Frontal cortex (tissue), 4 donors: Measurements from ENCODE around the gene CPB2. TPM values are rescaled to one million over a fixed set of nuclear protein-coding genes. Genes with fewer than 3 reads are reported as not detected.

Experiments
- DNase-seq, 2 donors: peaks; one replicate each; pipeline ENCODE4 v3.0.0; 2012; ENCODE audit warnings: low spot score in 2 of 2
- FAIRE-seq: peaks from 2 replicates; lab custom pipeline; 2012; peaks lifted over from hg19 to GRCh38; lab: Jason Lieb, UNC
- total RNA-seq: library from RNA; depleted of rRNA; stranded (reverse); fragments of >200 nt; gene quantifications from one replicate; pipeline ENCODE4 v1.2.3, GENCODE V29; 2014
- donor health status: control.
- donor health status: control.
- donor health status: control.

CPB2 gene
- total RNA-seq, 1 donor from 2014 or later = not detected

GRCh38 chr13:46129124-46129523 is 24.3 kb upstream of the CPB2 start:
- no peak for DNase-seq

GRCh38 chr13:46127358-46128023 is 22.7 kb upstream of the CPB2 start:
- DNase-seq = no peak
- no peak for FAIRE-seq

More at GRCh38 chr13:46129124-46129523, 24.3 kb upstream of the CPB2 start:
- no peak for FAIRE-seq

GRCh38 chr13:46126552-46127357 is 21.9 kb upstream of the CPB2 start:
- FAIRE-seq = peak; percentile 55
- peak in 1 of 2 donors; percentile 65 for DNase-seq

GRCh38 chr13:46126056-46126455 is 21.2 kb upstream of the CPB2 start:
- FAIRE-seq = no peak
- no peak for DNase-seq

- FAIRE-seq = no peak
- DNase-seq = no peak
Observed at GRCh38 chr13:46124967-46125933, 20.4 kb upstream of the CPB2 start.

- DNase-seq (no peak), FAIRE-seq (no peak)
Observed at GRCh38 chr13:46124531-46124966, 19.7 kb upstream of the CPB2 start.

- FAIRE-seq = no peak
- no peak for DNase-seq
Observed at GRCh38 chr13:46122304-46122703, 17.5 kb upstream of the CPB2 start.

GRCh38 chr13:46121597-46122163 is 16.8 kb upstream of the CPB2 start:
- no peak for FAIRE-seq
- DNase-seq = no peak

- FAIRE-seq = no peak
- no peak for DNase-seq
Observed at GRCh38 chr13:46121033-46121432, 16.2 kb upstream of the CPB2 start.

- FAIRE-seq (no peak), DNase-seq (no peak)
Observed at GRCh38 chr13:46119883-46120614, 15.2 kb upstream of the CPB2 start.

- FAIRE-seq (peak; percentile 50), DNase-seq (no peak)
Observed at GRCh38 chr13:46116653-46117502, 12.0 kb upstream of the CPB2 start.

GRCh38 chr13:46114613-46115012 is 9.8 kb upstream of the CPB2 start:
- FAIRE-seq = no peak
- no peak for DNase-seq

- no peak for FAIRE-seq
- no peak for DNase-seq
Observed at GRCh38 chr13:46113596-46113995, 8.8 kb upstream of the CPB2 start.

GRCh38 chr13:46111151-46111550 is 6.3 kb upstream of the CPB2 start:
- no peak for DNase-seq

GRCh38 chr13:46109451-46109850 is 4.6 kb upstream of the CPB2 start:
- DNase-seq = no peak
- FAIRE-seq = no peak

More at GRCh38 chr13:46111151-46111550, 6.3 kb upstream of the CPB2 start:
- no peak for FAIRE-seq

- FAIRE-seq (no peak), DNase-seq (no peak)
Observed at GRCh38 chr13:46106839-46107371, 2.1 kb upstream of the CPB2 start.

- DNase-seq = no peak
- FAIRE-seq = no peak
Observed at GRCh38 chr13:46103037-46103436, 1.8 kb downstream of the CPB2 start.

- FAIRE-seq (no peak), DNase-seq (no peak)
Observed at GRCh38 chr13:46102255-46102605, 2.6 kb downstream of the CPB2 start.
